Skeletal muscle tissue (tissue), 4 donors: ENCODE data around the gene RAB8B. TPM values are rescaled to one million over a fixed set of nuclear protein-coding genes. Genes with fewer than 3 reads are reported as not detected.
A peak's percentile ranks its signal among the peaks of the same experiment; 100 is the strongest.

ENCODE experiments used
- H3K27ac ChIP-seq: one replicate; pipeline ENCODE4 v1.7.0; 2013; ENCODE audit warnings: mild to moderate bottlenecking, low read depth, low read length, inconsistent platforms
- H3K27me3 ChIP-seq, 3 donors: one replicate each; pipeline ENCODE4 v1.7.0; 2013; ENCODE audit warnings: low read length in 3 of 3; ENCODE audit not compliant: control insufficient read depth in 3 of 3, insufficient read depth in 3 of 3
- H3K36me3 ChIP-seq, 3 donors: one replicate each; pipeline ENCODE4 v1.7.0; 2013; ENCODE audit warnings: low read length in 3 of 3; ENCODE audit not compliant: control insufficient read depth in 3 of 3, insufficient read depth in 3 of 3
- H3K4me1 ChIP-seq, 3 donors: one replicate each; pipeline ENCODE4 v1.7.0; 2013; ENCODE audit warnings: low read length in 3 of 3, mild to moderate bottlenecking in 3 of 3; ENCODE audit not compliant: control insufficient read depth in 3 of 3, insufficient read depth in 3 of 3
- H3K4me3 ChIP-seq, 3 donors: one replicate each; pipeline ENCODE4 v1.7.0; 2013; ENCODE audit warnings: low read length in 3 of 3
- H3K9ac ChIP-seq, 3 donors: one replicate each; pipeline ENCODE4 v1.7.0; 2013; ENCODE audit warnings: low read length in 3 of 3, mild to moderate bottlenecking in 3 of 3, moderate library complexity in 2 of 3, low read depth in 1 of 3
- H3K9me3 ChIP-seq, 3 donors: one replicate each; pipeline ENCODE4 v1.7.0; 2013; ENCODE audit warnings: low read length in 3 of 3; ENCODE audit not compliant: control insufficient read depth in 3 of 3
- total RNA-seq: library from RNA; depleted of rRNA; stranded (reverse); fragments of >200 nt; gene quantifications from one replicate; pipeline ENCODE4 v1.2.3, GENCODE V29; 2014
- donor health status: Osteomylitis.

RAB8B gene
- total RNA-seq, 1 donor from 2014 or later = 26.6 TPM

- Histone ChIP-seq H3K27me3 (no peaks in the 10 kb centered on the region), H3K36me3 (no peaks in the 10 kb centered on the region), H3K9ac (no peak overlapping the region), H3K4me3 (no peak overlapping the region), H3K4me1 (peaks cover 0 to 16% (median 0%) of the 10 kb centered on the region in 3 donors), H3K27ac (no peak overlapping the region), H3K9me3 (no peaks in the 10 kb centered on the region)
These were observed 55.0 kb downstream of the RAB8B start for GRCh38 chr15:63244399-63244798.

GRCh38 chr15:63244976-63245645 lies 55.7 kb downstream of the RAB8B start:
- Histone ChIP-seq H3K4me1 (peaks cover 0 to 16% (median 0%) of the 10 kb centered on the region in 3 donors), H3K36me3 (no peaks in the 10 kb centered on the region), H3K27me3 (no peaks in the 10 kb centered on the region), H3K4me3 (no peak overlapping the region), H3K27ac (peak overlapping the region; percentile 10), H3K9ac (no peak overlapping the region), H3K9me3 (no peaks in the 10 kb centered on the region)

GRCh38 chr15:63246691-63247469 lies 57.5 kb downstream of the RAB8B start:
- peak overlapping the region; percentile 26 for H3K27ac ChIP-seq
- H3K27me3 ChIP-seq = no peaks in the 10 kb centered on the region
- no peak overlapping the region for H3K4me3 ChIP-seq
- H3K9ac ChIP-seq = no peak overlapping the region
- H3K36me3 ChIP-seq = peaks cover 0 to 8% (median 4%) of the 10 kb centered on the region in 3 donors
- H3K4me1 ChIP-seq = peaks cover 0 to 16% (median 0%) of the 10 kb centered on the region in 3 donors
- no peaks in the 10 kb centered on the region for H3K9me3 ChIP-seq

DNA sequence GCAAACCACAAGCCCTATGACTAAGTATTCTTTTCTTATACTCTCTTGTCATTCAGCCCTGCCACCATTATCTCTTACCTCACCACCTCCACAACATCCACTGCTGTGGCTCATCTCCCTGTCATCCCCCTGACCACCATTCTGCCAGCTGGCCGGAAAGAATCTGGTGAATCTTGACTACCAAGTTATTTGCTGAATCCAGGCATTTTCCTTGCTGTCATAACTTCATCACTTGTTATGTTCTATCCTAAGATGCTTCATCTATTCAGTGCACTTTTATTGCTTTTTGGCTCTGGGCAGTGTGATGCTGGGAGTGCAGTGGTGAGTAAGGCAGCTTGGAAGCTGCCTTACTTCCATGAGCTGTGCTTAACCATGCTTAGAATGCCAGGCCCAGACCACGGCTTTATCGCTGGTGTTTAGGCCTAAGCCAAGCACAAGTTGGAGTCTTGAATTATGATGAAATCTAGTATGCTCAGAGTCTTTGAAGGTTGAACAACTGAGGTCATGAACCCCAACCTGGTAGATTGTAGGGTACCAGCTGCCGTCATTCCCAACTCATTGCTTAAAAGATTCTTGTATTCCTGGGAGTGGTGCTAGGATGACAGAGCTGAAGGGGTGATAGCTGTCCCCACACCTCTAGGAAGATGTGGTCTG lies 61.0 kb downstream of the RAB8B start:
- no peak overlapping the region for H3K9ac ChIP-seq
- no peaks in the 10 kb centered on the region for H3K27me3 ChIP-seq

DNA sequence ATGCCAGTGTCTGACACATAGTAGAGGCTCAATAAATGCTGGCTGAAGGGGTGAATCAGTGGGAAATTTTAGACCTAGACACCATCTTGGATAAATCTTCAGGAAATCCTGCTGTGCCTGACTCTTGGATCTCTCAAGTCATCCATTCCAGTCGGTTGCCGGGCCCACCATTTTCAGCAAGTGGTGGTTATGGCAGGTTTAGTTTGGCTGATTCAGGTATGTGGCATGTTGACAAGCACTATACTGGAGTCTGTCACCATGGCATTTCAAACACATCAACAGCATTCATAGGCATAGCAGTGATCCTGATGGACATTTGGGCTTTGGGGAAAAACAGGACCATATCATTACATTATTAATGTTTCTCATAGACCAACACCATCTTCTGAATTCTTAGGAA lies 62.3 kb downstream of the RAB8B start:
- Histone ChIP-seq H3K27ac (no peak overlapping the region), H3K9ac (no peak overlapping the region), H3K9me3 (no peaks in the 10 kb centered on the region), H3K27me3 (no peaks in the 10 kb centered on the region), H3K4me3 (no peak overlapping the region), H3K4me1 (peaks cover 0 to 5% (median 0%) of the 10 kb centered on the region in 3 donors), H3K36me3 (peaks cover 0 to 8% (median 4%) of the 10 kb centered on the region in 3 donors)

More for the DNA sequence above, 61.0 kb downstream of the RAB8B start:
- H3K27ac ChIP-seq = no peak overlapping the region
- H3K4me1 ChIP-seq = peaks cover 0 to 5% (median 0%) of the 10 kb centered on the region in 3 donors
- H3K9me3 ChIP-seq = no peaks in the 10 kb centered on the region
- H3K4me3 ChIP-seq = no peak overlapping the region
- peaks cover 0 to 8% (median 4%) of the 10 kb centered on the region in 3 donors for H3K36me3 ChIP-seq

DNA sequence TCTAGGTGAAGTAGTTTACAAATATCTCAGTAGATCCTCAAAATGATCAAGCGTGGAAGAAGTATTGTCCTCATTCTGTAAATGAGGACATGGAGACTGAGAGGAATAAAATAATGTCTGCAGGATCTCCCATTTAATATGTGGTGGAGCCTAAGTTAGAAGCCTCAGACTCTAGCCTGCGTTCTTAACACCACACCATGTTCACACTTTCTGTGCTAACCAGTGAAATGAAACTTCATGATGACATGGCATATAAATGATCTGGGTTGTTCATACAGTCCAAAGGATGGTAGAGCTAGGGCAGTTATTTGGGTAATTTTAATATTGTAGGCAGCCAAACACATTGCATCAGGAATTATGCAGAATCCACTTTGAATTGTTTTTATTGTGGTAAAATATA lies 62.9 kb downstream of the RAB8B start:
- no peak overlapping the region for H3K9ac ChIP-seq
- H3K27ac ChIP-seq = no peak overlapping the region
- no peak overlapping the region for H3K4me3 ChIP-seq
- peaks cover 0 to 8% (median 4%) of the 10 kb centered on the region in 3 donors for H3K36me3 ChIP-seq
- peaks cover 0 to 1% (median 0%) of the 10 kb centered on the region in 3 donors for H3K4me1 ChIP-seq
- H3K27me3 ChIP-seq = no peaks in the 10 kb centered on the region
- no peaks in the 10 kb centered on the region for H3K9me3 ChIP-seq

GRCh38 chr15:63254991-63255390 lies 65.6 kb downstream of the RAB8B start:
- H3K9me3 ChIP-seq = no peaks in the 10 kb centered on the region
- H3K27me3 ChIP-seq = no peaks in the 10 kb centered on the region
- no peaks in the 10 kb centered on the region for H3K4me1 ChIP-seq
- no peak overlapping the region for H3K27ac ChIP-seq
- peaks cover under 1 to 11% (median 4%) of the 10 kb centered on the region in 3 donors for H3K36me3 ChIP-seq
- no peak overlapping the region for H3K4me3 ChIP-seq
- H3K9ac ChIP-seq = no peak overlapping the region

- peaks cover 2 to 8% (median 4%) of the 10 kb centered on the region in 3 donors for H3K36me3 ChIP-seq
- no peaks in the 10 kb centered on the region for H3K9me3 ChIP-seq
These were observed 66.1 kb downstream of the RAB8B start for GRCh38 chr15:63255489-63255990.

GRCh38 chr15:63256433-63257274 lies 67.2 kb downstream of the RAB8B start:
- H3K9ac ChIP-seq = no peak overlapping the region

More at GRCh38 chr15:63255489-63255990, 66.1 kb downstream of the RAB8B start:
- Histone ChIP-seq H3K9ac (no peak overlapping the region), H3K4me3 (no peak overlapping the region), H3K27me3 (no peaks in the 10 kb centered on the region), H3K27ac (no peak overlapping the region), H3K4me1 (no peaks in the 10 kb centered on the region)

More at GRCh38 chr15:63256433-63257274, 67.2 kb downstream of the RAB8B start:
- Histone ChIP-seq H3K9me3 (no peaks in the 10 kb centered on the region), H3K4me1 (no peaks in the 10 kb centered on the region), H3K27ac (no peak overlapping the region), H3K27me3 (no peaks in the 10 kb centered on the region), H3K36me3 (peaks cover 0 to 5% (median 4%) of the 10 kb centered on the region in 3 donors), H3K4me3 (no peak overlapping the region)
